SIG-M5 treated with dmso at 0.1 percent for 504 hours (cell line): ENCODE data around the gene APOBEC3C.
"Not testable (repeated sequence)": the region's sequence is repeated elsewhere in the genome, so short reads cannot be mapped to it uniquely, and the experiment has no call there.

Experiments used
- DNase-seq: peaks from one replicate; lab custom pipeline; 2025; ENCODE audit not compliant: unreplicated experiment; lab: John Stamatoyannopoulos, UW

APOBEC3C gene

DNA sequence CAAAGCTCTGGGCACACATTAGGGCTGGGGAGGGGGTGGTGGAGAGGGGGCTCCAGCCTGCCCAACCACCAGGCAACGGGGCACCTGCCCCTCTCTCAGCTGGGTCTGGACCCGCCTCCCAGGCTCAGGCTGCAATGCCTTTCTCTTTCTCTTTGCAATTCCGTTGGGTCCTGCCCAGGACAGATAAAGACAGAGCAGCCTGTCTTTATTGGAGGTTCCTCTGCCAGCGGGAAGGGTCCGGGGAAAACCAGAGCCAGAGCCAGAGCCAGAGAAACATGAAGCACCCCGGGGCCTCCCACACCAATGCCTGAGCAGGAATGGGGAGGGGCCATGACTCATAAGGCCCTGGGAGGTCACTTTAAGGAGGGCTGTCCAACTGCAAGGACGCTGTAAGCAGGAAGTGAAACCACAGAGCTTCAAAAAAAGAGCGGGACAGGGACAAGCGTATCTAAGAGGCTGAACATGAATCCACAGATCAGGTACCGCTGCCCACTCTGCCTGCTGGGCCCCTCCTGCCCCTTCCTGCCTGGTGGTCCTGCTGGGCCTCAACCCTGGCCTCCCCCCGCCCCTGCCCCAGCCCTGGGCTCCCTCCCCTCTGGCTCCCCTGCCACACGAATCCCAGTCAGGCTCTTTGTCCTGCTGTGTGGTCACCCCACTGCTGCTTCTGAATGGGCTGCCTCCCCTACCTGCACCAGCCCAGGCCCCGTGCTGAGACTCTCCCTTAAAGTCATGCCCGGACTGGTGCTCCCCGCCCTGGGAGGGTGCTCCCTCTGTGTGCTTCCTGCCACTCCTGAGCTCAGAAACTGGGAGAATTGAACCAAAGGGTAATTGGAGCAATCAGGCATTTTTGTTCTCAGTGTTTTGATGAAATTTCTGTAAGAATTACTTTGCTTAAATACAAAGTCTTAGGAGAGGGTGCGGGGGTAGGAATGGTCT, 31.8 kb upstream of the APOBEC3C start, which contains the start of gene APOBEC3B:
APOBEC3B (plus strand) TSS at position 356 of the 936 bp plus-strand sequence; CDS start at position 463, 107 bp downstream.
- DNase-seq = peak; percentile 90

DNA sequence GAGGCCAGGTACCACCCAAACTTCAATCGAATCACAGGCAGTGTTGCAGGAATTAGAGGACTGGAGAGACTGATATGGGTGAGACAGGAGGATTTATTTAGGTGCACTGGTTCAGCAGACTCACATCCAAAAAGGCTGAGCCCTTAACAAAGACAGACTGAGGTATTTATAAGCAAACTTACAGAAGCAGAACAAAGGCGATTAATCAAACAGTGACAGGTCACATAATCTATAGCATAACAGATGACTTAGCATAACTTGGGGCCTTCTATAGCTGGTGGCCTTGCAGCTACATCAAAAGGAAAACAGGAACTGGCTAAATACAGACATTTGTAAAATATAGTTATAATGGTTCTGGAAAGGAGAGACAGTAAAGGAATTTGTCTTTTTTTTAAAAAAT, 29.8 kb upstream of the APOBEC3C start:
- DNase-seq = no peak

DNA sequence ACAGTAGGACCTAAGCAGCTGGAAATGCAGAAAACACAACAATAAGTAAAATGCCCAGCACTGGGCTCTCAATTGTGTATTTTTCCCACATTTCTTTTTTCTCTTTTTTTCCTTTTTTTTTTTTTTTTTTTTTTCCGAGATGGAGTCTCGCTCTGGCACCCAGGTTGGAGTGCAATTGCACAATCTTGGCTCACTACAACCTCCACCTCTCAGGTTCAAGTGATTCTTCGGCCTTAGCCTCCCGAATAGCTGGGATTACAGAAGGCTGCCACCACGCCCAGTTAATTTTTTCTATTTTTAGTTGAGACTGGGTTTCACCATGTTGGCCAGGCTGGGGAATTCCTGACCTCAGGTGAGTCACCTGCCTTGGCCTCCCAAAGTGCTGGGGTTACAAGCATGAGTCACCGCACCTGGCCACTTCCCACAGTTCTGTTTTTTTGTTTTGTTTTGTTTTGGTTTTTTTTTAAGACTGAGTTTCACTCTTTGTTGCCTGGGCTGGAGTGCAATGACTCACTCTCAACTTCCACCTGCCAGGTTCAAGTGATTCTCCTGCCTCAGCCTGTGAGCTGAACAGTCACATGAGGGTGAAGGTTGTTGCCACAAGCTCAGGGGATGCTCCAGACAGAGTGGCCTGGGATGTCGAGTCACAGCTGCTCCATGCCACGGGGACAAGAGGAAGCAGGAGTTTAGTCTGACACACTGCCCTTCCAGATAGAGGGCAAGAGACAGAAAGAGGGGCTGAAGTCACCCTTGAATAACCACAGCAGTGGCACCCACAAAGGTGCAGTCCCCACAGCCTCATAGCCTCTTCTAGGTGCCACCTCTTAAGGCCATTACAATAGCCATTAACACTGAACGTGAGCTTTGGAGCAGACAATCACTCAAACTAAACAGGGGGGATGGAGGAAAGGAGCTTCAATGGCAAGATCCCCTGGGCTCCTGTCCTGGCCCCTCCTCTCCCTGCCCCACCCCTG, 29.0 kb upstream of the APOBEC3C start:
- peak; percentile 40 for DNase-seq

DNA sequence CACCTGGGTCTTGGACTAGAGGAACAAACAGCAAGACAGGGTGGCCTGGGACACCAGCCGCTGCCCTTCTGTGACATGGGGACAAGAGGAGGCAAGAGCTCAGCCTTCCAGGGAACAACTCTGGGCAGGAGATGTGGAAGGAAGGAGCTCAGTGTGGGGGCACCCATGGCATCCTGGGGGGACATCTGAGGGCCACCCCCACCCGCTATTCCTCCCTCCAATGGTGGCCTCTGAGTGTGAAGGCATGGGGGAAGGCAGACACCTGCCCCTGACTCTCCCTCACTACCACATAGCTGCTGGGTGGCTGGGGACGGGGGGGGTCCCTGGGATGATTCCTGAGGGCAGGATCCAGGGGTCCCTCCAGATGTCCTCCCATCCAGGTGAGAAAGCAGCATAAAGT, 27.4 kb upstream of the APOBEC3C start:
- no peak for DNase-seq

DNA sequence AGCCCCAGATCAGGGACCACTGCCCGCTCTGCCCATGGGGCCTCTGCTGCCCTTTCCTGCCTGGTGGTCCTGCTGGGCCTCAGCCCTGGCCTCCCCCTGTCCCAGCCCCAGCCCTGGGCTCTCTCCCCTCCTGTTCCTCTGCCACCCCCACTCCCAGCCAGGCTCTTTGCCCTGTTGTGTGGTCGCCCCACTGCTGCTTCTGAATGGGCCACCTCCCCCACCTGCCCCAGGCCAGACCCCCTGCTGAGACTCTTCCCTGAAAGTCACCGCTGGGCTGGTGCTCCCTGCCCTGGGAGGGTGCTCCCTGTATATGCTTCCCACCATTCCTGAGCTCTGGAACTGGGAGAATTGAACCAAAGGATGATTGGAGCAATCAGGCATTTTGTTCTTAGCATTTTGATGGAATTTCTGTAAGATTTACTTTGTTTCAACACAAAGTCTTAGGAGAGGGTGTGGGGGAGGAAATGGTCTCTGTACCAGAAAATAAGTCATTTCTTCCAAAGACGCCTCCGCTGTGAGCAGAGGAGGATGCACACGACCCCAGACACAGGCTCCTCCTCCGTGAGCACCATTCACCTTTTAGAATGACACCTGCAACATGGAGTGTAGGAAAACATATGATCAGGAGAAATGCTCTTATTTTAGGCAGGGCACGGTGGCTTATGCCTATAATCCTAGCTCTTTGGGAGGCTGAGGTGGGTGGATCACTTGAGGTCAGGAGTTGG, 26.7 kb upstream of the APOBEC3C start:
- DNase-seq = no peak

DNA sequence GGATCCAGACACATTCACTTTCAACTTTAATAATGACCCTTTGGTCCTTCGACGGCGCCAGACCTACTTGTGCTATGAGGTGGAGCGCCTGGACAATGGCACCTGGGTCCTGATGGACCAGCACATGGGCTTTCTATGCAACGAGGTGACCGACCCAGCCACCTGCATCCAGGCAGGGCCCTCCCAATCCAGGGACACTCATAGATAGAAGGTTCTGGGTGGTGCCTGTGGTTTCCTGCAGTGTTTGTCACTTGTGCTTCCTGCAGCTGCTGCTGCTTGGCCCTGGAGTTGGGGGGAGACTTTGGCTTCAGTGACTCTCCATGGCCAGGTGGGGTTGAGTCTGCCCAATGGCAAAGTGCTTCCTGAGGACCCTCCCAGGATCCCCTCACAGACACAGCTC, 24.6 kb upstream of the APOBEC3C start:
- no peak for DNase-seq

DNA sequence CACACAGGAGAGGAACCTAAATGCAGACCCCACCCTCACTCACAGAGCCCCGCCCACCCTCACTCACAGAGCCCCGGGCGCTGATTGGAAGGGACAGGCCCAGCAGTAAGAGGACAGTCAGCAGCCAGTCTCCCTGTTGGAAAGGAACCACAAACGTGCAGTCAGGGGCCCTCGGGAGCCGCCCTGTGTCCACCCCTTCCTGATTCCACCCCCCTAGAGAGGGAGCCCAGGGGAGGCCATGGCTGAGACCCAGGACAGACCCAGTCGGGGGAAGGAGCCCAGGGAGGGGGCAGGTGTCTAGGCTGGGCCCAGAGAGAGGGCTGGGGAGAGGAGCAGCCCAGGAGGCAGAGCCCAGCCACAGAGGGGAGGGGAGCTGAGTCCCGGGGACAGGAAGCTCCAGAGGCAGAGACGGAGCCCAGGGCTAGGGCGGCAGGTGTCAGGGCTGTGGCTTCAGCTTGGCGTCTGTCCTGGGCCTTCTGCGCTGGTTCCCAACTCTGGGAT, 21.1 kb upstream of the APOBEC3C start:
- not testable (repeated sequence) for DNase-seq

DNA sequence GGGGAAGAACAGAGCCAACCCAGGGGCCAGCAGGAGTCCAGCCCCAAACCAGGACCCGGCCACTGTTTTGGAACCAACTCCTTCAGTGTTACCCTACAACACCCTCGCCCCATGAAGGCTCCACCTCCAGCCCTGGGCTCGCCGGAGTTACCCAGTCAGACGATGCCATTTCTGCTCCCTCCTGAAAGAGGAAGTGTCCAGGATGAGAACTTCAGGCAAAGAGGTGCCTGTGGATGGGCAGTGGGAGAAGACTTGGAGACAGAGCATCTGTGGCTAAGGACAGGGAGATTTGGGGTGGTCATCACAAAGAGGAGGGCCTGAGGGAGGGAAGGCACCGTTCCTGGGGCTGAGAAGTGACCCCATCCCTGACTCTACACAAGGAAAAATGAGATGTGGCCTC, 18.0 kb upstream of the APOBEC3C start:
- DNase-seq = no peak

DNA sequence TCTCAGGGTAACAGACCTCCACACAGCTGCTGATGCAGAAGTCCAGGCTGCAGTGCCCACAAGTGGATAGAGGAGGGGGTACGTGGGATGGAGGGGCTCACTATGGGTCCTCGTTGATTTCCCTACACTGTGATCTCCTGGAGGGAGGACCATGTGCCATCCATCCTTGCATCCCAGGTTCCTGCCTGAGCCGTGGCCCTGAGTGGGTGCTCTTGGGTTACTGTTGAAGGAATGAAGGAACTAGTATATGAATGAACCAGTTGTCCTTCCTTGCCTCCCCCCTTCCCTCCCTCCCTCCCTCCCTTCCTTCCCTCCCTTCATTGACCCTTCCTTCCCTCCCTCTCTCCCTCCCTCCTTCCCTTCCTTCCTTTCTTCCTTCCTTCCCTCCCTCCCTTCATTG, 16.5 kb upstream of the APOBEC3C start:
- DNase-seq = no peak

DNA sequence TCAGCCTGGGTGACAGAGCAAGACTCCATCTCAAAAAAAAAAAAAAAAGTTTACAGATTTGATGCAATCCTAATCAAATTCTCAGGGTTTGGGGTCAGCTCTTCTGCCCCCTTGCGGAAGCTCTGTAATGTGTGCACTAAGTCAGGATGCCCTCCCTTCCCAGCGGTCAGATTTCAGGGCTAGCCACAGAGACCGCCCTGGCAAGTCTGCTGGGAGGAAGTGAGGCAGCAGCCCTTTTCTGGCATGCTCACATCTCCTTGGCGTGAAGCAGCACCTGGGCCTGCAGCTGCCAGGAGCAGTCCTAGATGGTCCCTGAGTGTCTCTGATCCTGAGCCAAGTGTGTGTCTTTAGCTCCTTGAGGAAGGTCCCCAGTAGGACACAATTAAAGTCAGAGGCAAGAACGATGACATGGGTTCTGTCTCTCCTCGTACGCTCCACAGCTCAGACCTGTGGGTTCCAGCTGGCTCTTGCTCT, 10.9 kb upstream of the APOBEC3C start:
- peak; percentile 75 for DNase-seq

DNA sequence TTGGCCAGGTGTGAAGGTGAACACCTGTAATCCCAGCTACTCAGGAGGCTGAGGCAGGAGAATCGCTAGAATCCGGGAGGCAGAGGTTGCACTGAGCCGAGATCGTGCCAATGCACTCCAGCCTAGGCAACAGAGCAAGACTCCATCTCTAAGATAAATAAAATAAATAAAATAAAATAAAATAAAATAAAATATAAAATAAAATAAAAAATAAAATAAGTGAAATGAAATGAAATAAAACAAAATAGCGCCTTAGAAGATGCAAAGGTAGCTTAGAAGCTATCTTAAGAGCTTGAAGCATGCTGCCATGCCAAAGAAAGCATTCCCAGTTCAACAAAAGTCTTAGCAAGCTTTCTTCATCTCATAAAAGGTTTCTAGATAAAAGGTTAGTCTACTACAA, 6.9 kb upstream of the APOBEC3C start:
- no peak for DNase-seq

DNA sequence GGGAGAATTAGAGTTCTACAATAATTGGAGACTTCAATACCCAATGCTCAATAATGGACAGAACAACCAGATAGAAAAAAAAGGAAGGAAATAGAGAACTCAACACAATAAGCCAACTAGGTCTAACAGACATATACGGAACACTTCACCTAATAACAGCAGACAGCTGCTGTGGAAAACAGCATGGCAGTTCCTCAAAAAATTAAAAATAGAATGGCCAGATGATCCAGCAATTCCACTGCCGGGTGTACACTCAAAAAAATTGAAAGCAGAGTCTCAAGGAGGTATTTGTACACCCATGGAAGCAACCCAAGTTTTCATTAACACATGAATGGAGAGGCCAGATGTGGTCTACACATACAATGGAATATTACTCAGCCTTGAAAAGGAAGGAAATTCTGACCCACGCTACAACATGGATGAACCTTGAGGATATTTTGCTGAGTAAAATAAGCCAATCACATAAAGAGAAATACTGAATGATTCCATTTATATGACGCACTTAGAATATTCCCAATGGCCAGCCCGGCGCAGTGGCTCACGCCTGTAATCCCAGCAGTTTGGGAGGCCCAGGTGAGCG, 5.7 kb upstream of the APOBEC3C start:
- DNase-seq = not testable (repeated sequence)

DNA sequence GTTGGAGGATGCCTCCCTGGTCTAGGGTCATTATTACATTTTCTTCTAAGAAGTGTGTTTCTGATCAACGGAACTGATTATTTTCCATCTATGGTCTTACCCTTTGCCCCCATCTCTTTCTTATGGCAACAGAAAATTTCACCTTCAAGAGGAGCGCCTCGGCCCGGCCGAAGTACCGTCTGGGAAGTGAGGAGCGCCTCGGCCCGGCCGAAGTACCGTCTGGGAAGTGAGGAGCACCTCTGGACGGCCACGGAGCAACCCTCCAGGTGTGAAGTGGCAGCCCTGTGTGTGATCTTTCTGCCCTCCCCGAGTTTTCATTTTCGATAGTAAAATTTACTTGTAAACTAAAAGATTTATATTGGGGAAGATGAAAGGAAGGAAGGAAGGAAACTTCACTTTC, 3.1 kb upstream of the APOBEC3C start:
- DNase-seq = no peak

DNA sequence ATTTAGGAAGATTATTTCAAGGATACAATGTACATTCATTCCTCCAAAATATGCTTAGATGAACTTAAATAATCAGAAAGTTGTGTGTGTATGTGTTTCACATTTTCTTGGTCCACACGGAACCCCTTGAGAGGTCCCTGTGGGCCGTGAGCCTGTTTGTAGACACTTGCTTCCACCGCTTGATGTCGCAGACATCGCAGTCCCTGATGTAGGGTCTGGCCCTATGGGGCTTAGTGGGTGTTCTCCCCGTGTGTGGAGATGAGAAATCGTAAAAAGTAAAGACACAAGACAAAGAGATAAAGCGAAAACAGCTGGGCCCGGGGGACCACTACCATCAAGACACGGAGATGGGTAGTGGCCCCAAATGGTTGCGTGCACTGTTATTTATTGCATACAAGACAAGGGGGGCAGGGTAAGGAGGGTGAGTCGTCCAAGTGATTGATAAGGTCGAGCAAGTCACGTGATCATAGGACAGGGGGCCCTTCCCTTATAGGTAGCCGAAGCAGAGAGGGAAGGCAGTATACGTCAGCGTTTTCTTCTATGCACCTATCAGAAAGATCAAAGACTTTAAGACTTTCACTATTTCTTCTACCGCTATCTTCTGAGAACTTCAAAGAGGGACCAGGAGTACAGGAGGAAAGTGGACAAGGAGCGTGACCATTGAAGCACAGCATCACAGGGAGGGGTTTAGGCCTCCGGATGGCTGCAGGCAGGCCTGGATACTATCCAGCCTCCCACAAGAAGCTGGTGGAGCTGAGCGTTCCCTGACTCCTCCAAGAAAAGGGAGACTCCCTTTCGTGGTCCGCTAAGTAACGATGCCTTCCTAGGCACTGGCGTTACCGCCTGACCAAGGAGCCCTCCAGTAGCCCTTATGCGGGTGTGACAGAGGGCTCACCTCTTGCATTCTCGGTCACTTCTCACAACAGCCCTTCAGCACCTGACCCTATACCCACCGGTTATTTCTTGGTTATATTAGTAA, 1.2 kb upstream of the APOBEC3C start:
- no peak for DNase-seq

DNA sequence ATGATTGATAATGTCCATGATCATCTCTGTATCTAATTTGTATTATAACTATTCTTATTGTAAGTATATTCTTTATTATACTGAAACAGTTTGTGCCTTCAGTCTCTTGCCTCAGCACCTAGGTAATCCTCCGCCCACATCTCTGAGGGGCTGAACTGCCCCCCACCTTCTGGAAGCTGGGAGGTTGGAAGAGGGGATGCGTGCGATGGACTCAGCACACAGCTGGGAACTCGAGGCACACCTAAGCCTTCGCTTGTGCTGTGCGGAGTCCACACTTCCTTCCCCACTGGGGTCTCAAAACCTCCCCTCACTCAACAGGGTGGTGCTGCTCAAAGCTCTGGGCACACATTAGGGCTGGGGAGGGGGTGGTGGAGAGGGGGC, 506 bp upstream of the APOBEC3C start:
- not testable (repeated sequence) for DNase-seq

DNA sequence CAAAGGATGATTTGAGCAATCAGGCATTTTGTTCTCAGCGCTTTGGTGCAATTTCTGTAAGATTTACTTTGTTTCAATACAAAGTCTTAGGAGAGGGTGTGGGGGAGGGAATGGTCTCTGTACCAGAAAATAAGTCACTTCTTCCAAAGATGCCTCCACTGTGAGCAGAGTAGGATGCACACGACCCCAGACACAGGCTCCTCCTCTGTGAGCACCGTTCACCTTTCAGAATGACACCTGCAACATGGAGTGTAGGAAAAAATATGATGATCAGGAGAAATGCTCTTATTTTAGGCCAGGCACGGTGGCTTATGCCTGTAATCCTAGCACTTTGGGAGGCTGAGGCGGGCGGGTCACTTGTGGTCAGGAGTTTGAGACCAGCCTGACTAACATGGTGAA, 665 bp downstream of the APOBEC3C start:
- not testable (repeated sequence) for DNase-seq

DNA sequence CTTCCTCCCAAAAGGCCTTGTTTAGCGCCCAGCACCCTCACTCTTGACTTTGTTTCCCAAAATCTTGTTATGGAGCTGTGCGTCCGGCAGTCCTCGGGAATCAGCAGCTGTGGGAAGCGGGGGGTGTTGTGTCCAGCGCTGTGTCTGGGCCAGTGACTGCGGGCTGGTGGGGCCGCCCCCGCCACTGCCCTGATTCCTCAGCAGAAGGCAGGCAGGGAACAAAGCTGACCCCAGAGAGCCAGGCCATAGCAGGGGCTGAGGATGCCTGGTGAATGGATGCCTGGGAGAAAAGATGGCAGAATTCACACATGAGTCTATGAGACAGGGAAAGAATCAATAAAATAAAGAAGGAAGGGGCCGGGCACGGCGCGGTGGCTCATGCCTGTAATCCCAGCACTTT, 2.5 kb downstream of the APOBEC3C start:
- DNase-seq = no peak

DNA sequence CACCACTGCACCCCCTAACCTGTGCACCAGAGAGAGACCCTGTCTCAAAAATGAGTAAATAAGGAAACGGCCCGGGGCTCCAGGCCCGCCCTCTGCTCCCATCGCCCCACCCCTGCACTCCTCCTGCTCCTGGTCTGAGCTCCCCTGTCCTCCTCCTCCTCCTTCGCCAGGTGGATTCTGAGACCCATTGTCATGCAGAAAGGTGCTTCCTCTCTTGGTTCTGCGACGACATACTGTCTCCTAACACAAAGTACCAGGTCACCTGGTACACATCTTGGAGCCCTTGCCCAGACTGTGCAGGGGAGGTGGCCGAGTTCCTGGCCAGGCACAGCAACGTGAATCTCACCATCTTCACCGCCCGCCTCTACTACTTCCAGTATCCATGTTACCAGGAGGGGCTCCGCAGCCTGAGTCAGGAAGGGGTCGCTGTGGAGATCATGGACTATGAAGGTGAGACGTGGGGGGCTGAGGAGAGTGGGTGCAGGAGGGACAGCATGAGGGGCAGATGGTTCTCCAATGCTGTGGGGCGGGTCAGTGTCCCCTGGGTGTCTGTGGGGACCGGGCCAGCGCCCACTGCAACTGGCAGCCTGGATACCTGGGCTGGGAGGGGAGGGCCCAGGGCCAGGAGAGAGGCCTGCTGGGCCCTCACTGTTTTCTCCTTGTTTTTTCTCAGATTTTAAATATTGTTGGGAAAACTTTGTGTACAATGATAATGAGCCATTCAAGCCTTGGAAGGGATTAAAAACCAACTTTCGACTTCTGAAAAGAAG, 3.7 kb downstream of the APOBEC3C start:
- DNase-seq = no peak
